ENCODE results near the gene STX2.

Gene STX2

DNA sequence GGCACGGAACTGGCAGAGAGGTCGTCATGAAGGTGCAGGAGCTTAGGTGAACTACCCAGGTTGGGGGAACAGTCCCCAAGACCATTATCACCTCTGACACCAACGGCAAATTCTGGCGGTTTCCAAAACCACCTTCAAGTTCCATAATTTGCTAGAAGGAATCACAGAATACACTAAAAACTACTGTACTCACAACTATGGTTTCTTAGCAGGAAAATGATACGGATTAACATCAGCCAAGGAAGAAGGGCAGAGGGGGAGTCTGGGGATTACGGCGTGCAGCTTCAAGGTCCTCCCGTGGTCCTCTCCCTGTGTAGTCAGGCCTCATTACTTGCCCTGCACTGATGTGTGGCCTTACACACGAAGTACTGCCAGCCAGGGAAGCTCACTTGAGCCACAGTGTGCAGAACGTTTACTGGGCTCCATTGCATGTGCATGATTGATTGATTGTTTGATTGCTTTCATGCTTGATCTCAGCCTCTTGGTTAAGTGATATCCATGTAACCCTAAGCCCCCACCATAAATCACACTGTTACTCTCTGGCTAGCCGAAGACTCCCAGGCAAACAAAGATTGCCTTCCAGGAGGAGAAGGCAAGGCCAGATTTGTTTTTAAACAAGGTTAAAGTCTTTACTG lies 837 bp upstream of the STX2 start:
- no peaks in the 10 kb centered on the region for H3K9me3 ChIP-seq (ENCODE audit: insufficient read depth, low read depth, low read length)
- H3K4me3 ChIP-seq (ENCODE audit: low read length), result peak overlapping the region; percentile 61; the same call in 1 of the 2 replicates
- H3K36me3 ChIP-seq (ENCODE audit: insufficient read depth, low read depth, low read length), result no peaks in the 10 kb centered on the region
- H3K9ac ChIP-seq (ENCODE audit: low read depth, low read length), result no peak overlapping the region
- H3K27ac ChIP-seq (ENCODE audit: low read length), result no peak overlapping the region
- H3K27me3 ChIP-seq (ENCODE audit: insufficient read depth, low read length), result peaks cover 25% of the 10 kb centered on the region
- H3K4me1 ChIP-seq (ENCODE audit: insufficient read depth, low read length), result peaks cover 8% of the 10 kb centered on the region

DNA sequence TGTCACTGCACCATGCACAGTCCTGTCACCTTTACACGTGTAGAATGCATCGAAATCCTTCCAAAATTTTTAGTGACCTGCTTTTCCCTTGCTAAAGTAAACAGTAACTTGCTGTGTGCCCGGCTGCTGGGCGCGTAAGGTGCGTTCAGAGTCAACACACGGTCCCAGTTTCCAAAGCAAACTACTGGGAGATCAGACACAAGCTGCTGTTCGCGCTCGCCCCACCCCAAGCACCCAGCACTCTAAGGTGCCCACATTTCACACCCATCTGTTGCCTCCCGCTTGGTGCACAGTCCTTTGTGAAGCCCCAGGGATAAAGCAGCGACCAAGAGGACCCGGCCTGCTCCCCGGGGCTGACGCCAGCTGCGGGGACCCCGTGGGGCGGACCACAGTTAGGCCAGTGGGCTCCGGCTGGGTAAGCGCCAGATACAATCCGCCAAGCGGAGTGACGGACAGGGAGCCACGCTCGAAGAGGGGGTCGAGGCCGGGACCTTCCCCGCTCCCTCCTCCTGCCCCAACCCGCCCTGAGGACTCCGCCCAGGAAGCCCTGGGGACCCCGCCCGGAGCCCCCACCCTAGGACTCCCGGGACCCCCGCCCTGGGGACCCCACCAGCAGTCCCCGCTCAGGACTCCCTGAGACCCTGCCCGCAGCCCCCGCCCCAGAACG lies 633 bp downstream of the STX2 start:
- H3K27ac ChIP-seq (ENCODE audit: low read length), result no peak overlapping the region
- H3K9ac ChIP-seq (ENCODE audit: low read depth, low read length), result peak overlapping the region; percentile 76; the same call in 1 of the 2 replicates

DNA sequence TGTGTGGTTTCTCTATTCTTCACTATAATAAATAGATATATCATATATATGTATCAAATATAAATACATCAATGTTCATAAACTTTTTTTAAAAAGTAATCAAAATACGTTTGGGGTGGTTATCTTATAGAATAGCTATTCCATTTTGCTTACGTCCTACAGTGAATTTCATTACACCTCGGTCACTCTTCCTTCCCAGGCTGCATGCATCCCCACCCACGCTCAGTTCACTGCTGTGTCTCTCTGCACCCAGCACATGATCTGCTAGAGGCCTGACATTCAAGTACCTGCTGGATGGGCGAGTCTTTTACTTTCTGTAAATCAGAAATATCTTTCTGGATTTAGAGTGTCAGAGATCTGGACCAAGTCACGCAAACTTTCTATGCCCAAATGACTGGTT lies 3.6 kb downstream of the STX2 start:
- H3K4me1 ChIP-seq (ENCODE audit: insufficient read depth, low read length), result peaks cover 16% of the 10 kb centered on the region
- H3K9ac ChIP-seq (ENCODE audit: low read depth, low read length), result no peak overlapping the region
- no peaks in the 10 kb centered on the region for H3K36me3 ChIP-seq (ENCODE audit: insufficient read depth, low read depth, low read length)
- no peaks in the 10 kb centered on the region for H3K9me3 ChIP-seq (ENCODE audit: insufficient read depth, low read depth, low read length)
- no peak overlapping the region for H3K4me3 ChIP-seq (ENCODE audit: low read length)
- H3K27me3 ChIP-seq (ENCODE audit: insufficient read depth, low read length), result peaks cover 20% of the 10 kb centered on the region
- no peak overlapping the region for H3K27ac ChIP-seq (ENCODE audit: low read length)

More for the DNA sequence above, 633 bp downstream of the STX2 start:
- Histone ChIP-seq H3K4me1 (ENCODE audit: insufficient read depth, low read length) (peaks cover 8% of the 10 kb centered on the region), H3K9me3 (ENCODE audit: insufficient read depth, low read depth, low read length) (no peaks in the 10 kb centered on the region), H3K27me3 (ENCODE audit: insufficient read depth, low read length) (peaks cover 25% of the 10 kb centered on the region), H3K4me3 (ENCODE audit: low read length) (peak overlapping the region; percentile 95), H3K36me3 (ENCODE audit: insufficient read depth, low read depth, low read length) (no peaks in the 10 kb centered on the region)

DNA sequence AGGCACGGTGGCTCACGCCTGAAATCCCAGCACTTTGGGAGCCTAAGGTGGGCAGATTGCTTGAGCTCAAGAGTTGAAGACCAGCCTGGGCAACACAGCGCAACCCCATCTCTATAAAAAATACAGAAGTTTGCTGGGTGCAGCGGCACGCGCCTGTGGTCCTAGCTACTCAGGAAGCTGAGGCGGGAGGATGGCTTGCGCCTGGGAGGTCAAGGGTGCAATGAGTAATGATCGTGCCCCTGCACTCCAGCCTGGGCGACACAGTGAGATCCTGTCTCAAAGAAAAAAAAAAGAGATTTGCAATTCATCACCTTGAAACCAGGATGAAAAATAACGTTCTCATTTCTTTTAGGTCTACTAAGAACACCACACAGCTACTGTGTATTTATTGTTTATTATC lies 4.0 kb downstream of the STX2 start:
- peaks cover 20% of the 10 kb centered on the region for H3K4me1 ChIP-seq (ENCODE audit: insufficient read depth, low read length)
- H3K27me3 ChIP-seq (ENCODE audit: insufficient read depth, low read length), result peaks cover 16% of the 10 kb centered on the region
- no peak overlapping the region for H3K9ac ChIP-seq (ENCODE audit: low read depth, low read length)
- no peak overlapping the region for H3K27ac ChIP-seq (ENCODE audit: low read length)
- no peaks in the 10 kb centered on the region for H3K36me3 ChIP-seq (ENCODE audit: insufficient read depth, low read depth, low read length)
- H3K4me3 ChIP-seq (ENCODE audit: low read length), result no peak overlapping the region
- H3K9me3 ChIP-seq (ENCODE audit: insufficient read depth, low read depth, low read length), result no peaks in the 10 kb centered on the region

DNA sequence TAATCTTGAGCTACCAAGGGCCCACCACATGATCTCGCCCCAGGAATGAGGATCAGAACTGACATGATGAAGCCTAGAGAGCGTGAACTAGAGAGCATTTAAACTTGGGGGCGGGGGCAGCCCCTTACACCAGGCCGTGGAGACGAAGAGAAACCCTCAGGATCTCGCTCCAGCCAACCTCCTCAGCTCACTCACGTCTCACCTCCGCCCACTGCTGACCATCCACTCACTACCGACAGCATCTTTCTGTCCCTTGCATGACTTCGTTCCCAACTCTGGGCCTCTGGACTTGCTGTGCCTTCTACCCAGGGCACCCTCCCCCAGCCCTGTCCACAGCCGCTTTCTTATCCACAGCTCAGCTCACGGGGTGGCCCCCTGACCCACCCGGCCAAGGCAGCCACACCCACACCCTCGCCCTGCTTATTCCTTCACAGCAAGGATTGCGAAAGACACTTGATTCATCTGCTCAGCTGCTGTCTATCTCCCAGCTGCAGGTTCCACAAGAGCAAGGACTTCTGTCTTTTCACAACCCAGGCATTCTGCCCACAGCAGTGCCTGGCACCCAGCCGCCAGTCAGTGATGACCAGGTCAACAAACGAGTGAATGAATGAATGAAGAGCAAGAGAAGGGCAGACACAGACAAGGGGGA lies 6.4 kb downstream of the STX2 start:
- Histone ChIP-seq H3K4me3 (ENCODE audit: low read length) (no peak overlapping the region), H3K9me3 (ENCODE audit: insufficient read depth, low read depth, low read length) (no peaks in the 10 kb centered on the region), H3K4me1 (ENCODE audit: insufficient read depth, low read length) (peaks cover 23% of the 10 kb centered on the region; the same call in 1 of the 2 replicates), H3K27me3 (ENCODE audit: insufficient read depth, low read length) (no peaks in the 10 kb centered on the region; the same call in 1 of the 2 replicates), H3K27ac (ENCODE audit: low read length) (no peak overlapping the region), H3K9ac (ENCODE audit: low read depth, low read length) (no peak overlapping the region), H3K36me3 (ENCODE audit: insufficient read depth, low read depth, low read length) (no peaks in the 10 kb centered on the region)

DNA sequence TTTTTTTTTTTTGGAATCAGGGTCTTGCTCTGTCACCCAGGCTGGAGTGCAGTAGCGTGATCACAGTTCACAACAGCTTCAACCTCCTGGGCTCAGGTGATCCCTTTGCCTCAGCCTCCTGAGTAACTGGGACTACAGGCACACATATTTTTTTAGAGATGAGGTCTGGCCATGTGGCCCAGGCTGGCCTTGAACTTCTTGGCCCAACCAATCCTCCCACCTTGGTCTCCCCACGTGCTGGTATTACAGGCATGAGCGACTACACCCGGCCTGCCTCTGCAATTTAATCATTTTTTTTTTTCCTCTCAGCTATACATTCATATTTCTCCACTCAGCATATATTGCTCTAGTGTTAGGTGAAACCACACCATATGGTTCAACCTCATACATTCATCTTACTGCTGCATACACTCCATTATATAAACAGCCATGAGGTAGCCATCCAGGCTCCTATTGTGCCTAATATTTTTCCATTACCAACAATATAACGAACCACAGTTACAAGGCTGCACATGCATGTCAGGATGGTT lies 7.1 kb downstream of the STX2 start:
- H3K9ac ChIP-seq (ENCODE audit: low read depth, low read length), result no peak overlapping the region
- no peak overlapping the region for H3K4me3 ChIP-seq (ENCODE audit: low read length)
- H3K9me3 ChIP-seq (ENCODE audit: insufficient read depth, low read depth, low read length), result no peaks in the 10 kb centered on the region
- peaks cover 23% of the 10 kb centered on the region; the same call in 1 of the 2 replicates for H3K4me1 ChIP-seq (ENCODE audit: insufficient read depth, low read length)
- no peaks in the 10 kb centered on the region for H3K36me3 ChIP-seq (ENCODE audit: insufficient read depth, low read depth, low read length)
- H3K27me3 ChIP-seq (ENCODE audit: insufficient read depth, low read length), result no peaks in the 10 kb centered on the region
- no peak overlapping the region for H3K27ac ChIP-seq (ENCODE audit: low read length)

DNA sequence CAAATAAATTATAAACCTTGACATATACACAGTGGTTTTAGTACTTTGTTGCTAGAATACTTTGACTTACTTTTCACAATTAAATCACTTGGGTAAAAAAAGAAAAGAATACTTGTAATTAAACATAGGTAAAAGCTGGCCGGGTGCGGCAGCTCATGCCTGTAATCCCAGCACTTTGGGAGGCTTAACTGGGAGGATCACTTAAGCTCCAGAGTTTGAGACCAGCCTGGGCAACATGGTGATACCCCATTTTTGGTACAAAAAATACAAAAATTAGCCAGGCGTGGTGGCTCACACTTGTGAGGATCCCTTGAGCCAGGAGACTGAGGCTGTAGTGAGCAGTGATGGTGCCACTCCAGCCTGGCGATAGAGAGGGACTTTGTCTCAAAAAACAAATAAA lies 7.8 kb downstream of the STX2 start:
- no peaks in the 10 kb centered on the region for H3K9me3 ChIP-seq (ENCODE audit: insufficient read depth, low read depth, low read length)
- no peak overlapping the region for H3K27ac ChIP-seq (ENCODE audit: low read length)
- no peaks in the 10 kb centered on the region for H3K36me3 ChIP-seq (ENCODE audit: insufficient read depth, low read depth, low read length)
- no peak overlapping the region for H3K9ac ChIP-seq (ENCODE audit: low read depth, low read length)
- no peaks in the 10 kb centered on the region for H3K27me3 ChIP-seq (ENCODE audit: insufficient read depth, low read length)
- H3K4me3 ChIP-seq (ENCODE audit: low read length), result no peak overlapping the region
- peaks cover 23% of the 10 kb centered on the region; the same call in 1 of the 2 replicates for H3K4me1 ChIP-seq (ENCODE audit: insufficient read depth, low read length)

DNA sequence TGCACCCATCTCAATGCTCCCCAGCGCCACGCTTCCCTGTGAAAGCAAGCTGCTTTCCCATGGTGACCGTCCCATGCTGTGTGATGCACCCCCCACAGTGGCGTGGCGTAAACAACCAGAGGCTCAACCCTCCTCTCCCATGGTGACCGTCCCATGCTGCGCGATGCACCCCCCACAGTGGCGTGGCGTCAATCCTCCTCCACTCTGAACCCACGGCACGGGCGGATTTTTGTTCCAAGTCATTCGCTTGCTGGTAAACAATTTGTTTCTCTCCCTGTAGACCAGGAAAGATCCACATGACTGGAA lies 8.9 kb downstream of the STX2 start:
- H3K27me3 ChIP-seq (ENCODE audit: insufficient read depth, low read length), result no peaks in the 10 kb centered on the region
- H3K36me3 ChIP-seq (ENCODE audit: insufficient read depth, low read depth, low read length), result peaks cover 3% of the 10 kb centered on the region; the same call in 1 of the 2 replicates
- H3K4me3 ChIP-seq (ENCODE audit: low read length), result no peak overlapping the region
- no peak overlapping the region for H3K9ac ChIP-seq (ENCODE audit: low read depth, low read length)
- H3K9me3 ChIP-seq (ENCODE audit: insufficient read depth, low read depth, low read length), result no peaks in the 10 kb centered on the region
- peaks cover 20% of the 10 kb centered on the region; the same call in 1 of the 2 replicates for H3K4me1 ChIP-seq (ENCODE audit: insufficient read depth, low read length)
- H3K27ac ChIP-seq (ENCODE audit: low read length), result no peak overlapping the region

DNA sequence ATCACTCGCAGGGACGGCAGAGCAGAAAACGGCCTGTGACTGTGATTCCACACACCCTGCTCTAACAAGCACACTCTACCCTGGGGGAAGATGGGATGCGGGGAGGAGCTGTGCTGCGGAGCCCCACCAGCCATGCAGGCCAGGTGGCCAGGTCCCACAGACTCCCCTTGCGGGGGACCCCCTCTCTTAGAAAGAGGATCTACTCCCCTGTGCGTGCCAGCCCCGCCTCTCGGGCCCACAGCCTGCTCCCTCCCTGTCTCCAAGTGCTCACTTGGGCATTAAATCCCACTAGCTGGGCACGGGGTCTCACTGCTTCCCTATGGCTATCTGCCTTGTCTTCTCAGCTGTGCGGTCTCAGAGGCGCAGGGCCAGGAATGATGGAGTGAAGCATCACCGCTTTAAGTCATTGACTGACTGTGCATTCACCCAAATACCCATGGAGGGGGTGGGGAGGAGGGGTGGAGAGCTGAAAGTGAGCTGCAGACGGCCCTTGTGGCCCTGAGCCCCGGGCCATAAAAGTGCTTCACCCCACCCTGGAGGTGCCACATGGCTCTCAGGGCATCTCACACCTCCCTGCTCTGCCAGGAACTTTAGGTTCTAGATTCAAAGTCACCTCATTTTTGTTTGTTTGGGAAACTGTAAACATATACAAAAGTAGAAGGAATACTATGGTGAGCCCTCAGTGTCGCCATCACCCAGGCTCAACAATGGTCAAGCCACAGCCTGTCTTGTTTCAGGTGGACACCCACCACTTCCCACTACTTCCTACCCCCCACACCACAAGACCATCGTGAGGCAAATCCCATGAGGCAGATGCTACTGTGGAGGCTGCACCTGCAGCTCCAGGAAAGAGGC lies 9.4 kb downstream of the STX2 start:
- Histone ChIP-seq H3K27ac (ENCODE audit: low read length) (no peak overlapping the region), H3K4me3 (ENCODE audit: low read length) (no peak overlapping the region), H3K9ac (ENCODE audit: low read depth, low read length) (no peak overlapping the region), H3K27me3 (ENCODE audit: insufficient read depth, low read length) (no peaks in the 10 kb centered on the region), H3K4me1 (ENCODE audit: insufficient read depth, low read length) (peaks cover 20% of the 10 kb centered on the region; the same call in 1 of the 2 replicates), H3K36me3 (ENCODE audit: insufficient read depth, low read depth, low read length) (peaks cover 6% of the 10 kb centered on the region; the same call in 1 of the 2 replicates), H3K9me3 (ENCODE audit: insufficient read depth, low read depth, low read length) (no peaks in the 10 kb centered on the region)

DNA sequence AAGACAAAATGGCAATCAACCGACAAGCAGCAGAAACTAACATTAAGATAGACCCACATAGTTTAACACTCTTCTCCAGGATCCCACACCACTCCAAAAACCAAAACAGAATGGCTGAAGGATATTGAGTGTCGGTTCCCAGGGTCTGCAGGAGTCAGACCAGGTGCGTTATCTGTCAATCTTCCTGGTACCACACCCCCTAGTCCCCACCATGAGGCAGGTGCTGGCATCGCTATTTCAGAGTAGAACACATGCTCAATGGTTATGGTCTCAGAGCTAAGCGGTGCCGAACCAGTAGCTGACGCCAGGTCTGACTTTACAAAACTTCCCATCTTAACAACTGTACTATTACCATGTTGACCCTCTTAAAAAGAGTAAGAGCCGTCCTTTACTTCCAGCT lies 10.2 kb downstream of the STX2 start:
- Histone ChIP-seq H3K27me3 (ENCODE audit: insufficient read depth, low read length) (no peaks in the 10 kb centered on the region), H3K4me1 (ENCODE audit: insufficient read depth, low read length) (peaks cover 20% of the 10 kb centered on the region; the same call in 1 of the 2 replicates)

DNA sequence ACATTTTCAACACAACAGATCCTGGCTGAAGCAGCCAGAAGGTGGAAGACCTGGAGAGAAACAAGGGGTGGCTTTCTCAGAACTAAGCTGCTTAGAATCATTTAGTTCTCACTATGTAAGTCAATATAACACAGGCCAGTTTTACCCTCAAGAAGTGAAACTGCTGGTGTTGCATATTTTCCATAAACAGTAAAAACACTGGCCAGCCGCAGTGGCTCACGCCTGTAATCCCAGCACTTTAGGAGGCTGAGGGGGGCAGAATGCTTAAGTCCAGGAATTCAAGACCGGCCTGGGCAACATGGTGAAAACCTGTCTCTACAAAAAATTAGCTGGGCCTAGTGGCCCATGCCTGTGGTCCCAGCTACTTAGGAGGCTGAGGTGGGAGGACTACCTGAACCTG lies 11.6 kb downstream of the STX2 start:
- no peaks in the 10 kb centered on the region for H3K9me3 ChIP-seq (ENCODE audit: insufficient read depth, low read depth, low read length)
- H3K27me3 ChIP-seq (ENCODE audit: insufficient read depth, low read length), result no peaks in the 10 kb centered on the region
- peaks cover 18% of the 10 kb centered on the region; the same call in 1 of the 2 replicates for H3K4me1 ChIP-seq (ENCODE audit: insufficient read depth, low read length)
- H3K27ac ChIP-seq (ENCODE audit: low read length), result no peak overlapping the region
- H3K36me3 ChIP-seq (ENCODE audit: insufficient read depth, low read depth, low read length), result peaks cover 25% of the 10 kb centered on the region
- no peak overlapping the region for H3K9ac ChIP-seq (ENCODE audit: low read depth, low read length)
- H3K4me3 ChIP-seq (ENCODE audit: low read length), result no peak overlapping the region

More for the DNA sequence above, 10.2 kb downstream of the STX2 start:
- no peak overlapping the region for H3K27ac ChIP-seq (ENCODE audit: low read length)
- no peaks in the 10 kb centered on the region for H3K9me3 ChIP-seq (ENCODE audit: insufficient read depth, low read depth, low read length)
- H3K9ac ChIP-seq (ENCODE audit: low read depth, low read length), result no peak overlapping the region
- H3K36me3 ChIP-seq (ENCODE audit: insufficient read depth, low read depth, low read length), result peaks cover 10% of the 10 kb centered on the region; the same call in 1 of the 2 replicates
- no peak overlapping the region for H3K4me3 ChIP-seq (ENCODE audit: low read length)
